HG03558 (cell line): ENCODE data around the gene TASP1.
"Not testable (repeated sequence)": the region's sequence is repeated elsewhere in the genome, so short reads cannot be mapped to it uniquely, and the experiment has no call there.

Source experiments
- ATAC-seq: cut with Tn5 transposase; IDR thresholded peaks from one replicate; pipeline ENCODE4 v1.9.1; 2021; ENCODE audit warnings: moderate number of reproducible peaks; ENCODE audit not compliant: unreplicated experiment; ENCODE audit errors: extremely low read depth

The TASP1 gene

DNA sequence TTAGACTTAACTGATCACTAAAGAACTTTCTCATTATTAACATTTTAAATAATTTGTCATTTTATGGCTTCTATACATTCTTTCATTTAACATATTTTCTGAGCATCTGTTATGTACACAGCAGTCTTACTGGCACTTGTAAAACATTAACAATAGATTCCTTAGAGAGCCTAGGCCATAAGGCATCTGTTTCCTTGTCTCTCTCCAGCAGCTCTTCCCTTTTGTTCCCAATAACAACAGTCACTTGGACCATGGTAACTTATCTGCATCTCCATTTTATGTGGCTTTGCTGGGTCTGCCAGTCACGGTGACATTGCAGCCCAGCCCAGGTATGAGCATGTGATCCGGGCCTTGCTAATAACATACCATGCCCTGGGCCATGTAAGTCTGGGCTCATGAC, 11.7 kb upstream of the TASP1 start:
- no peak for ATAC-seq

DNA sequence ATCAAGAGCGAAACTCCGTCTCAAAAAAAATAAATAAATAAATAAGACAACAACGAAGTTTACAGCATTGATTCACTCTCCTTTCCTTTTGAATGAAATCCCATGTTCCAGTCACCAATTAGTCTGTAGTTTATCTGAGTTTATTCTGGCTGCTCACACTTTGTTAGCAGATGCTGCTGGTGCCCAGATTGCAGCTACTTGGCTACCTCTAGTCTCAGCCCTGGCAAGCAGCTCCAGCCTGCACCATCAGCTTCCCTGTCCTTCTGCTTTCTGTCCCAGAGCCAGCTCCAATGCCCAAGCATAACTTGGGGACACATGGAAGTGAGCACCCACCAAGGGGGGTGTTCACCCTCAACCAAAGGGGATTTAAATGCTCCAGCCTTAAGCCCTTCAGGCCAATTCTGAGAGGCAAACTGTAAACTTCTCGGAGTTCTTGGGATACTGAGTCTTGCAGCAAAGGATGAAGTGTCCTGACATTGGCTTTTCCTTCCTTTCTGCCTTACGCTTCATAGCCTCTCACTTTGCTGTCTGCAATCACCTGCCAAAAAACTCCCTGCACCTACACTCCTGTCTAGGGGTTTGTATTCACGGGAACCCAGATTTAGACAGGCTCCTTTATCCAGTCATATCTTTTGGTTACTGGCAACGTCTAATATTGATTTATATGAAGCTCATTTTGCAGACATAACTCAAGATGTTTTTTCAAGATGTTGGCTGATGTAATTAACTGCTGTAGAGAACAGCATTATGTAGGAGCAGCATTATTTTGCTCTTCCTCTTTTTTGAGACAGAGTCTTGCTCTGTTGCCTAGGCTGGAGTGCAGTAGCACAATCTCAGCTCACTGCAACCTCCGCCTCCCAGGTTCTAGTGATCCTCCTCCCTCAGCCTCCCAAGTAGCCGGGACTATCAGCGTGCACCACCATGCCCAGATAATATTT, 9.8 kb upstream of the TASP1 start:
- no peak for ATAC-seq

DNA sequence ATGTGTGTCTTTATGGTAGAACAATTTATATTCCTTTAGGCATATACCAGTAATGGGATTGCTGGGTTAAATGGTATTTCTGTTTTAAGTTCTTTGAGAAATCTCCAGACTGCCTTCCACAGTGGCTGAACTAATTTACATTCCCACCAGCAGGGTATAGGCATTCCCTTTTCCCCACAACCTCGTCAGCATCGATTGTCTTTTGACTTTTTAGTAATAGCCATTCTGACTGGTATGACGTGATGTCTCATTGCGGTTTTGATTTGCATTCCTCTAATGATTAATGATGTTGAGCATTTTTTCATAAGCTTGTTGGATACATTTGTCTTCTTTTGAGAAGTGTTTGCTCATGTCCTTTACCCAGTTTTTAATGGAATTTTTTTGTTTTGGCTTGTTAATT, 5.3 kb upstream of the TASP1 start:
- no peak for ATAC-seq

DNA sequence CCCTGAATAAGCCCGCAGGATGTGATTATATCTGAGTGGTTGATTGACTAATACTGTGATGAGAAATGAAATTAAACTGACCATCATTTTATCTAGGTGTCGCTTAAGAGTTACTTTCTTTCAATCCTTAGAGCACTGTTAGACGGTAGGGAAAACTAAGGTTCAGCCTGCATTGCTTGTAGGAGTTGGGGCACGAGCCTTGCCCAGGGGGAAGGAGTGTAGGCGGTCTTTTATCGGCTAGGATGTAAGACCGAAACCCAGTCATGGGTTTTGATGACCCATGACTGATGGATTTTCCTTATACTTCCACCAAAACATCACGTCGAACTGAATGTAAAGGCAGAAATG, 392 bp upstream of the TASP1 start:
- ATAC-seq: no peak

DNA sequence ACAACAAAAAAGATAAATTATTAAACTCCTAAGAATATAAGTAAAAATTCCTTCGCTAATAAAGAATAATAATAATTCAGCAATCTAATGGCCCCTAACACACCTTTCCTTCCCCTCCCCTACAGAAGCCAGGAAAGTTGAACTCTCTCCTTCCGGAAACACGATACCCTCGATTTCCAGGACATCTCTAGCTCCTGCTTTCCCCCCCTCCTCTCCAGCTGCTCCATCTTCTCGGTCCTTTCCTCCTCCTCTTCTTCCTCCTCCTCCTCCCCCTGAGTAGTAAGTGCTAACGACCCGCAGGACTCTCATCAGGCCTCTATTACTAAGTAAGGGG, 603 bp downstream of the TASP1 start:
- no peak for ATAC-seq

DNA sequence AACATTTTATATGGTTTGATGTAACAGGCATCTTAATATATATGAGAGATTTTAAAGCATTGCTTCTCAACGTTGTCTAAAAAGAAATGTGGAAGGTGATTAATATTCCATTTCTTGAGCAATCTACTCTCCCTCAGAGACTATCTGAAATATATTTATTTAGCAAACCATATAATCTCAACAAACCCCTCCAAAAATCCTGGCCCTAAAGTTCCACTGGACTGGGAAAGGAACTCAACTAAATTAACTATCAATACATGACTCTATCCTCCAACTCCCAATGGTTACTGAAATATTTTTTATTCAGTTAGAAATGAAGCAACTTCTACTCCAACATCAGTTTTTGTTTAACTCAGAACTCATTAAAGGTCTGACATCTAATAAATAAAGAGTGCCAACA, 6.3 kb downstream of the TASP1 start:
- ATAC-seq: no peak

DNA sequence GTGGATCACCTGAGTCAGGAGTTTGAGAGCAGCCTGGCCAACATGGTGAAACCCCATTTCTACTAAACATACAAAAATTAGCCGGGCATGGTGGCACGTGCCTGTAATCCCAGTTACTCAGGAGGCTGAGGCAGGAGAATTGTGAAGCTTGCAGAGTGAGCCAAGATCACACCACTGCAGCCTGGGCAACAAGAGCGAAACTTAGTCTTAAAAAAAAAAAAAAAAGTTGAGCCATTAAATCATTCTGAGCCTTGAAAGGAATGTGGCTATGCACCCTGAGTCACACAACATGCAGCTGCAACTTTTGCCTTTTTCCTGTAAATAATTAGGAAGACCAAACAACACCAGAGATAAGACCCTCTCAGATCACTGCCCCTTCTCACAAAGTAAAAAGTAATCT, 11.2 kb downstream of the TASP1 start:
- not testable (repeated sequence) for ATAC-seq

DNA sequence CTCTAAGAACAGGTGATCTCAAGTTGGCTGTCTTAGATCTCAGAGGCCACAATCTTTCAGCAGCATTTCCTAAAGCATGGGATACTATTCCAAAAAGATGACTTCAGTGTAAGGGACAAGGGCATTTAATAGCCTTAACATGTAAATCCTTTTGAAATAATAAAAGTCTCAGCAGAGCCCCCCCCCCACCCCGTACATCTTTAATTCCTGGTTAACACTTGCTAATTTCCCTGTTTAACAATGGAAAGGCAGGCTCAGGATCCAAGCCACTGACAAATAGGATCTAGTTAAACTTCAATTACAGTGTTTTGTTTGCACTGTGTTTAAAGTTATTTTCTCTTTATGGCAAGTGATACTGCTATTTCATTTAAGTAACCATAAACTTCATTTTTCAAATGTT, 12.0 kb downstream of the TASP1 start:
- no peak for ATAC-seq

DNA sequence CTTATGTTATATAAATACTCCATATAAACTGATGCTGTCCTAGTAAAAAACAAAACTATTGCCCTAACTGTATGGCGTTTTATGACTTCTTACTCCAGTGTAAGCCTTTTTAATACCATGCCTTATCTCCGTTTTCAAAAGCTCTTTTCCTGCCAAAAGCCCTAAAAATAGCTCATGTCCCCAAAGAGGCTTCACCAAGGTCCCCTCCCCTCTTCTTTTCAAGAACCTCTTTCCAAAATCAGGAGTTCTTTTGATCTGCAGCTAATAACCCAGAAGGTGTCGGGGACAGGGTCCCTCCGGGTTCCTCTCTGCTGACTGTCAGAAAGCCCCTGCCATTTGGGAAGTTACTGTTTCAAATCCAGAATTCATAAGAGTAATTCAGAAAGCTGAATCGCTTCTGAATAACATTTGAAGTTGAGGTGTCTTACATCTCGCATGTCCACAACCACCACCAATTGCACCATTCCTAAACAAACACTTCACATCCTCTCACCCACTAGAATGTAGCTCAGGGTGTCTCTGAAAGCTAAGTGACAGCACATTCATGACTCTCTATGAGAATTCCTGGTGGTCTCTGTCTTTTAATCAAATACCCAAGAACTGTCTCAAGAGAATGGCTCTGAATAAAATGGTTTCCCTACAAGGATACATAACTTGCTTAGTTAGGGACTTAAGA, 13.3 kb downstream of the TASP1 start:
- ATAC-seq: no peak

DNA sequence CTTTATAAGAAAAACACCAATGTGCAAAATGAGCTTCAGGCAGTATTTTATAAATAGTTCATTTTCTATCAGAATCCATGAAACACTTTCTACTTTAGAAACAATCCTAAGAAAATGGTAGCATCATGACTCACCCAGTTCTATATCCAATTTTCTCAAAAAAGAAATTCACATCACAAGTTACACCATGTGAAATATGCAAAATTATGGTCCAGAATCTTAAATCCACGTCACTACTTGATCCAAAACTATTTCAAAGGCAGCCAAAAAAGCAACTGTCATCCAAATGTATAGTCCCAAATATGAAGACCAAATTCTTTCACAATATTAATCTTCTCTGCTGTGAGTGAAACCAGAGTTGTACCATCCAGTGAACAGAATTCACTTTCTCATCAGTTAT, 19.3 kb downstream of the TASP1 start:
- not testable (repeated sequence) for ATAC-seq

DNA sequence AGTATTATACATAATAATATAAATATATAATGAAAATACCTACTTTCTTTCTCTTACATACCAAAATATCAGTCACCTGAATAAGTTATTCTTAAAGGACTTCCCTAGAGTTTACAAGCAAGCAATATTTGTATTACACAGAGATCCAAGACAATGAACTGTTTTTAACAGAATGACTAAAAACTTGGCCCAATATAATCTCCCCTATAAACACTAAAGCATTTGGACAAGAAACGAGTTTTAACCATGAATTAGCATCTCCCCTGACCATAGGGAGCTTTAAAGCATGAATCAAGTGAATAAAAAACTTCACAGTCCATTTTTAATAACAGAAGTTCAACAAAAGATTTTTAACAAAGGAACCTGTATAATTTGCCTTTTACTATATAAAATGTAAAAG, 20.3 kb downstream of the TASP1 start:
- ATAC-seq: not testable (repeated sequence)

DNA sequence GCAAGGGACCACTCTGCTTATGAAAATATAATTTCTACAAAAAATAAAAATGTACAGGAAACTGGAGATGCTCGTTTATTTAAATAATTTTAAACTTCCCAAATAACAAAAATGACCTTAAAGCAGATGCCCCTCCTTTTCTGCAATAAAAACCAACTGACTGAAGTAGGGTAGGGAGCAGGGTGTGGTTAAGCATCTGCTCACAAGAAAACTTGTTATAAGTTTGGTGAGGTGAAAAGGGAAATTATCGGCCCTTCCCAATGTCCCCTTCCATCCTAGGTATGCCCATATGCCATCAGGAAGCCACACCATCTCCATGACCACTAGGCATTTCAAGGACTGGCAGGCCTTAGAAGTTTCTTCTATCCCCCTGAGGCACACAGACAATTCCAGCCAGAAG, 21.1 kb downstream of the TASP1 start:
- not testable (repeated sequence) for ATAC-seq

DNA sequence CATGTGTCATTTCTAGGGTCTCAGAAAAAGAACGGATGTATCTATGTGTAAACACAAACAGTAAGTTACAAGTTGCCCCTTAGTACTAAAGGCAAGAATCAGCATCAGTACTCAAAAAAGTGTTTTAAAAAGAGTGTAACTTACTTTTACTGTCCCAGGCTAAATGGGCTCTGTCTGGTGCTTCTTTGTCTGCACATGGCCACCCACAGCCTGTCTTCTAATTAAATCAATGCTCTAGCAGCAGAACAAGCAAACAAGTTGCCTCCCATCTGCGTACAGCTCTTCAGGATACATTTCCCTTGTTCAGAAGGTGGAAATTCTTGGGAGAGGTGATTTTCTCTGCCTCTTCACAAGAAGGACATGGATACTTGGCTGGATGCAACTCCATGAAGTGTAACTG, 22.0 kb downstream of the TASP1 start:
- ATAC-seq: not testable (repeated sequence)

DNA sequence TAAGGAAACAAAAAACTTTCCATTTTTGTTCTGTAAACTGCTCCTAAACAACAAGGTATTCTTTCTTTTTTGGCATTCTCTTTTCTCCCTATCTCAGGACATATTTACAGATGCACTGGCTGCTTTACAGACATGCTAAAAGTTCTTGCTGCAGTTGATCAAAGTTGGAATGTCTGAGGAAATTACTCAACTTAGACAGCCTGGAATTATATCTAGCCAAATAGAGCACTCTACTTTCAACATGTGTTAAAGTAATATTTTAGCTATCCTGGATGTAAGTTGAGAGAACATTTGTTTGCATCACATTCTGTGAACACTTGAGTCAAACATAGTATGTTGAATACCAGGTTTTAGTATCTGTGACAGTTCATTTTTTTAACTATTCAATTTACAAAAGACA, 24.8 kb downstream of the TASP1 start:
- ATAC-seq: no peak

DNA sequence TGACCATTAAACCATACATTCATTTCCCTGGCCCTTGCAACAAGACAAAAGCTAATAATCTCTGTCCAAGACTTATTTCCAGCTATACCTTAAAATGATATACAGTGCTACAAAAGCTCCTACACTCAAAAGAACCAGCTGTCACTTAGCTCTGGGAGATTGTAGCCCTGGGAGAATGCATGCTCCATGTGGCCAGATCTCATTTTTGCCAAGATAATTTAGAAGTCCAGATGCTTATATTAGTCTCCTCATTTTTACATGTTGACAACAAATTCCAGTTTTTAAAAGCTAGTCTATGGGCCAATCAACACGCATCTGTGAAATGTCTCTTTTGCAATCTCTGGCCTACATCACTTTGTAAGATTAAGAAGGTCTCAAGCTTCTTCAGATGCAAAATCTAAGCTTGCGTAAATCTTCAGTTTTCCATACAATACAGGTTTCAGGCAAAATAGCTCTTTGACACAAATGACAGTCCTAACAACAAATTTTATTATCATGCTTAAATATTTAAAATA, 27.1 kb downstream of the TASP1 start:
- no peak for ATAC-seq

DNA sequence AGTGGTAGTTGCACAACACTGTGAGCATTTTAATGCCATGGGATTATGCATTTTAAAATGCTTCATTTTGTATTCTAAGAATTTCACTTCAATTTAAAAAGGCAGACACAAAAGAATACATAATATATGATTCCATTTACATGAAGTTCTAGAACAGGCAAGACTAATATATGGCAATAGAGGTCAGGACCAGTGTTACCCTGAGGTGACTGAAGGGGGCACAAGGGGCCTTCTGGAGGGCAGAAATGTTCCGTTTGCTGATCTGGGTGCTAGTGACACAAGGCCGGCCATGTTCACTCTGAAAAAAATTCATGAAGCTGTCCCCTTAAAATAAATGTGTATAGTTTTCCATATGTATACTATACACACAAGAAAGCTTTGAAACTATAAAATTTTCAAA, 28.5 kb downstream of the TASP1 start:
- ATAC-seq: no peak

DNA sequence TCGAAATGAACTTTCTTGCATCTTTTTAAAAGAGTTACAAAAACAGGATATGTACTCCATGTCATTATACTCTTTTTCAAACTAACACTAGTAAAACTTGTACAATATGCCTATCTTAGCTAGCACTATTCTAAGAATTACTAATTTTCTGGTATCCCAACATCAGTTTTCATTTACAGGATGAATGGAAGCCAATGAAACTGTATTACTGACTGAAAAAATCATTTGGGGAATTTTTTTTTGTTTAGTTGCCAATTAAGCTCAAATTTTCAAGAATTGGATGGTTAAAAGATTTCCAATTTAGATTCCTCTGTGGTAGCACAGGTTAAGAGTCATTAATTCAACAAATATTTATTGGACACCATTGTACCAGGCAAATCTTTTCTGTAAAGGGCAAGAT, 30.7 kb downstream of the TASP1 start:
- ATAC-seq: no peak

DNA sequence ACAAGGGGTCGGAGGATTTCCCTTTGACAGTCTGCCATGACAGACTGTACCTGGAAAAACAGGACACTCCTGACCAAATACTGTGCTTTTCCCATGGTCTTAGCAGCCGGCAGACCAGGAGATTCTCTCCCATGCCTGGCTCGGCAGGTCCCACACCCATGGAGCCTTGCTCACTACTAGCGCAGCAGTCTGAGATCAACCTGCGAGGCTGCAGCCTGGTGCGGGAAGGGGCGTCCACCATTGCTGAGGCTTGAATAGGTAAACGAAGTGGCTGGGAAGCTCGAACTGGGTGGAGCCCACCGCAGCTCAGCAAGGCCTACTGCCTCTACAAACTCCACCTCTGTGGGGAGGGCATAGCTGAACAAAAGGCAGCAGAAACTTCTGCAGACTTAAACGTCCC, 45.3 kb downstream of the TASP1 start:
- not testable (repeated sequence) for ATAC-seq

DNA sequence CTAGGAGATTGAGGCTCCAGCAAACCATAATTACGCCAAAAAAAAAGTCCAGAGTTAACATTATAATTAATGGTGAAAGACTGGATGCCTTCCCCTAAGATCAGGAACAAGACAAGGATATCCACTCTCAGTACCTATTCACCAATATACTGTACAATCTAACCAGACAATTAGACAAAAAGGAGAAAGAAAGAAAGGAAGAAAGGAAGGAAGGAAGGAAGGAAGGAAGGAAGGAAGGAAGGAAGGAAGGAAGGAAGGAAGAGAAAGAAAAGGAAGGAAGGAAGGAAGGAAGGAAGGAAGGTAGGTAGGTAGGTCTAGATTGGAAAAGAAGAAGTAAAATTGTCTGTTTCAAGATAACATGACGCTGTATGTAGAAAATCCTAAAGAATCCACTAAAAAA, 50.7 kb downstream of the TASP1 start:
- no peak for ATAC-seq

DNA sequence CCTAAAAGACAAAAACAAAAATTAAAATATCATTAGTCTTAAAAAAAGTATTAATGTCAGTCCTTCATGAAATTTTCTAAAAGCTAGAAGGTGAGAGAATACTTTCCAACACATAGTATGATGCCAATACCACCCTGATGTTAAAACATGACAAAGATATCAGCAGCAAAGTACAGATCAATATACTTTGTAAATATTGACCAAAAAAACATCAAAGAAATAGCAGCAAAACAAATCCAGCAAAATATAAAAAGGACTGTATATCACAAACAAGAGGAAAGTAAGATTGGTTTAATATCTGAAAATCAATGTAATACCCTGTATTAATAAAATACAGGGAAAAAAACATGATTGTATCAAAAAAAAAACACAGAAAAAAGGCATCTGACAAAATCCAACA, 51.4 kb downstream of the TASP1 start:
- no peak for ATAC-seq

DNA sequence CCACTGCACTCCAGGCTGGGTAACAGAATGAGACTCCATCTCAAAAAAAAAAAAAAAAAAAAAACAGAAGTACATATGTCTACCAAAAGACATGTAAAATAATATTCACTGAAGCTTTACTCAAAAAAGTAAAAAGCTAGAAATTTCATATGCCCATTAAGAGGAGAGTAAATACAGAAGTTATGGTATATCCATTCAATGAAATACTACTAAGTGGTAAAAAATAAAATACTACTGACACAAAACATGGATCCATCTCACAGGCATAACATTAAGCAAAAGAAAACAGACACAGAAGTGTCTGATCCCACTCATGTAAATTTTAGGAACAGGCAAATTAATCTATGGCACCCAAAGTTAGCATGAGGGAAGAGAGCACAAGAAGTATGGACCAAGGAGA, 52.6 kb downstream of the TASP1 start:
- ATAC-seq: no peak

DNA sequence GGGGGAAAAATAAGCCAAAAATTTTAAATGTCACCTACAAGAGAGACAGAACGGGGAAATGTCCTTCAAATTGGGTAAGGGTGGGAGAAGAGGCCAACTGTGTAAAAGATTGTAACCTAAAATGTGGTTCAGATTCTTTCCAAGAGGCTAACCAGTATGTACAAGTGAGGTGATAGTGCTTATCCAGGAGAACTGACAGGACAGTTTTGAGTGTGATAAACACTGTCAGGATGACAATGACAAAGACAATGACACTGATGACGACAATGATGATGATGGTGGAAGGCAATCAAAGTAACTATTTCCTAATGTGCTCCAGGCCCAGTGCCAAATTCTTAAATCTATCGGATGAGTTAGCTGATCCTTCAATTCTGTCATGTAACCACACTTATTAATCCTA, 57.3 kb downstream of the TASP1 start:
- no peak for ATAC-seq
